Testis (tissue), 3 donors: ENCODE results near the gene EVPL. TPM values are rescaled to one million over a fixed set of nuclear protein-coding genes. Genes with fewer than 3 reads are reported as not detected.

Source experiments
- DNase-seq: peaks from one replicate; pipeline ENCODE4 v3.0.0-alpha.2; 2019
- H3K27ac ChIP-seq, 2 donors: fragments of 200-600 bp; sonication (generic); one replicate each; pipeline ENCODE4 v1.5.1; 2019
- H3K27me3 ChIP-seq: fragments of 200-600 bp; sonication (generic); one replicate; pipeline ENCODE4 v1.5.1; 2019
- H3K36me3 ChIP-seq: fragments of 200-600 bp; sonication (generic); one replicate; pipeline ENCODE4 v1.5.1; 2017; ENCODE audit warnings: low read depth; ENCODE audit errors: missing control alignments
- H3K4me1 ChIP-seq: fragments of 200-600 bp; sonication (generic); one replicate; pipeline ENCODE4 v1.5.1; 2019
- H3K4me3 ChIP-seq, 2 donors: fragments of 200-600 bp; sonication (generic); one replicate each; pipeline ENCODE4 v1.5.1; 2017 to 2019
- H3K9me3 ChIP-seq: fragments of 200-600 bp; sonication (generic); one replicate; pipeline ENCODE4 v1.5.1; 2017
- POLR2A ChIP-seq: fragments of 450-650 bp; IDR thresholded peaks from one replicate; pipeline ENCODE4 v1.6.1; 2017; ENCODE audit warnings: antibody characterized with exemption, mild to moderate bottlenecking, moderate library complexity
- WGBS, 2 donors: methylation state at CpG; one replicate each; pipeline ENCODE4 v1.1.5; 2018; 5-methylcytosine and 5-hydroxymethylcytosine counted together
- intact Hi-C: fragments of 100-400 bp; cut with DNase I; formaldehyde crosslinking; loops from one replicate; pipeline ENCODE4 v1.15.1; 2023; ENCODE audit warnings: low total_unique reads
- polyA plus RNA-seq: library from polyadenylated mRNA; stranded (reverse); fragments of 350-450 nt; fragmentation: Illumina TruSeq; extraction: RNeasy Lipid Tissue Mini Kit (QIAGEN cat#74804); gene quantifications from one replicate; pipeline ENCODE4 v1.2.3, GENCODE V29; 2014; ENCODE audit warnings: low read depth, low replicate concordance; ENCODE audit not compliant: insufficient read depth
- total RNA-seq, 2 donors: library from RNA; depleted of rRNA; stranded (reverse); fragments of >200 nt; gene quantifications; one replicate each; pipeline ENCODE4 v1.2.3, GENCODE V29; 2016
- TF ChIP-seq, protein P1 (sequence below), 3 experiments: fragments of 450-650 bp in 2 of 3; fragments of 200-600 bp in 1 of 3; sonication (generic) in 1 of 3; IDR thresholded peaks; one replicate each; pipeline ENCODE4 v1.5.1; 2016 to 2019; ENCODE audit warnings: antibody characterized with exemption in 3 of 3, mild to moderate bottlenecking in 2 of 3, moderate library complexity in 1 of 3

EVPL gene
- total and polyA plus RNA-seq, 3 donors from 2014 or later = 1.2 to 3.5 (median 2.7) TPM

DNA sequence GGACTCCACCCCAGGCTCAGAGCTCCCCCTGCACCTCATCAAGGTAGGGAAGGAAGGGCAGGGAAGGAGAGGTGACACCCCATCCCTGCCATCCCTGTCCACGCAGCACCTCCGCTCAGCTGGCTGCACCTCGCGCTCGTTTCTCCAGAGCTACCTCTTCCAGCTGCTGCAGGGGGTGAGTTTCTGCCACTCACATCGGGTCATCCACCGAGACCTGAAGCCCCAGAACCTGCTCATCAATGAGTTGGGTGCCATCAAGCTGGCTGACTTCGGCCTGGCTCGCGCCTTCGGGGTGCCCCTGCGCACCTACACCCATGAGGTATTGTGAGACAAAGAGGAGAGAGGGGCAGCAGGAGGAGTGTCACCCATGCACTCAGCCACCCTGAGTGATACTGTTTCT, 25.0 kb downstream of the EVPL start:
- Histone ChIP-seq H3K27ac (no peak overlapping the region), H3K9me3 (no peaks in the 10 kb centered on the region), H3K4me3 (no peak overlapping the region), H3K27me3 (no peaks in the 10 kb centered on the region), H3K4me1 (peaks cover 59% of the 10 kb centered on the region), H3K36me3 (no peaks in the 10 kb centered on the region)
- DNase-seq = no peak
- 96 to 98% methylated on average over 12 of the region's 12 CpGs for WGBS, 2 donors
- TF ChIP-seq, protein P1, sequence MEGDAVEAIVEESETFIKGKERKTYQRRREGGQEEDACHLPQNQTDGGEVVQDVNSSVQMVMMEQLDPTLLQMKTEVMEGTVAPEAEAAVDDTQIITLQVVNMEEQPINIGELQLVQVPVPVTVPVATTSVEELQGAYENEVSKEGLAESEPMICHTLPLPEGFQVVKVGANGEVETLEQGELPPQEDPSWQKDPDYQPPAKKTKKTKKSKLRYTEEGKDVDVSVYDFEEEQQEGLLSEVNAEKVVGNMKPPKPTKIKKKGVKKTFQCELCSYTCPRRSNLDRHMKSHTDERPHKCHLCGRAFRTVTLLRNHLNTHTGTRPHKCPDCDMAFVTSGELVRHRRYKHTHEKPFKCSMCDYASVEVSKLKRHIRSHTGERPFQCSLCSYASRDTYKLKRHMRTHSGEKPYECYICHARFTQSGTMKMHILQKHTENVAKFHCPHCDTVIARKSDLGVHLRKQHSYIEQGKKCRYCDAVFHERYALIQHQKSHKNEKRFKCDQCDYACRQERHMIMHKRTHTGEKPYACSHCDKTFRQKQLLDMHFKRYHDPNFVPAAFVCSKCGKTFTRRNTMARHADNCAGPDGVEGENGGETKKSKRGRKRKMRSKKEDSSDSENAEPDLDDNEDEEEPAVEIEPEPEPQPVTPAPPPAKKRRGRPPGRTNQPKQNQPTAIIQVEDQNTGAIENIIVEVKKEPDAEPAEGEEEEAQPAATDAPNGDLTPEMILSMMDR (IDR thresholded peaks at IDR 0.05) = no peak
- no peak for TF ChIP-seq POLR2A
- intact Hi-C loops = no loop called here

DNA sequence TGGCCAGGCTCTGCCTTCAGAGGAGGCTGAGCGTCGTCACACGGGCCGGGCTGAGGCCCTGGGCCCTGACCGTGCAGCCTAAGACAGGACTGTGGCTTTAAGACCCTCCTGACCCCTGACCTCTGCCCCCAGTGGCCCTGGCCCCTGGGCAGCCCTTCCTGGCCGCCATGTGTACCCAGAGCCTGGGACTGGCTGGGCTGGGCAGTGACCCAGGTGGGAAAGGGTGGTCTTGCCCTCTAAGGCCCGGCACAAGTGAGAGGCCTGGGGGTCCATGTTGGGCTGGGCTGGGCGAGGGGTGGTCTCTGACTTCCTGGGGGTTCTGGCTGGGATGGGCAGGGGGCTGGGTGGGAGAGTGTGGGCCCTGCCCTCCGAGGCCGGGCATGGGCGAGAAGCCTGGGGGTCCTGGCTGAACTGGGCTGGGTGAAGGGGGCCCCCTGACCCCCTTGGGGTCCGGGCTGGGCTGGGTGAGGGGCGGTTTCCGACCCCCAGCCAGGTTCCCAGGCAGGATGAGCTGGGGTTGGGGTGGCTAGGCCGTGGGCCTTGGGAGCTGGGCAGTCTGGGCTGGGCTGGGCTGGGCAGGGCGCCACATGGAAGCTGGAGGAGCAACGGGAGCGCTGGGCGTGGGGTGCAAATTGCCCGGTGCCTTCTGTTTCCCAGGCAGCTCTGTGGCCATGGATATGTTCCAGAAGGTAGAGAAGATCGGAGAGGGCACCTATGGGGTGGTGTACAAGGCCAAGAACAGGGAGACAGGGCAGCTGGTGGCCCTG, 26.2 kb downstream of the EVPL start, which contains the start of gene CDK3:
Gene CDK3, plus strand, starts transcription at position 101 of the 767 bp plus-strand sequence. Its CDS starts 571 bp downstream, at position 672.
- 90 to 94% methylated on average over 8 to 18 of the region's 21 CpGs for WGBS, 2 donors

DNA sequence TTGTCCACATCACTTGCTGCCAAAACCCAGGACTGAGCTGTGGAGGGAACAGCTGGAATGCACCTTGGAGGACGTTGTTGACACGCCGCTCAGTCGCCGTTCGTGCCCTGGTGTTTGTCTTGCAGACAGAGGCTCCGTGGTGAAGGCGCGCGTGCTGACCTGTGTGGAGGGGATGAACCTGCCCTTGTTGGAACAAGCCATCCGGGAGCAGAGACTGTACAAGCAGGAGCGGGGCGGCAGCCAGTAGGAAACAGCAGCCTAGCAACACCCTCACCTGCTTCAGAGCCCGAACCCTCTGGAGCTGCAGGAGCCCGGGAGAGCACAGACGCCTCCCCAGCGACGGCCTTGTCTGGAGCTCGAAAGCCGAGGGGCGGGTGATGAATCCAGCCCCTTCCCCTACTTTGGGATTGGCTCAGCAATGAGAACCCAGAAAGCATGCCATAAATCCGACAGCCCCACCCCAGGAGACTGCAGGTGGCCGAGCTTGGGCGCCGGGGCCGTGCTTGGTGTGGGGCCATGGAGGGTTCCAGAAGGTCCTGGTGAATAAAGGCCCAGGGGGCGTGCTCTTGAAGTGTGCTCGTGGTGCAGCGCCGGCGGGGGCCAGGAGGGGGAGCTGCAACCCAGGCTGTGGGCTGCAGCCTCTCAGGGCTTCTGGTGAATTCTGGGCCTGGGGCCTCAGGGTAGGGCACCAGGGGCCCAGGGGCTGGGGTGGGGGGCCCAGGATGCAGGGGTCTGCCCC, 26.9 kb downstream of the EVPL start:
- no peak overlapping the region for H3K27ac ChIP-seq
- intact Hi-C loops = no loop called here
- TF ChIP-seq, protein P1 (IDR thresholded peaks at IDR 0.05) = peak; percentile 25 to 86 (median 68)
- no peak for TF ChIP-seq POLR2A
- peak; percentile 74 for DNase-seq
- 62 to 78% methylated on average over 26 to 31 of the region's 31 CpGs for WGBS, 2 donors
- peaks cover 58% of the 10 kb centered on the region for H3K4me1 ChIP-seq
- no peaks in the 10 kb centered on the region for H3K27me3 ChIP-seq
- H3K4me3 ChIP-seq = no peak overlapping the region
- H3K36me3 ChIP-seq = no peaks in the 10 kb centered on the region
- no peaks in the 10 kb centered on the region for H3K9me3 ChIP-seq

More for the DNA sequence above, 26.2 kb downstream of the EVPL start, which contains the start of gene CDK3:
- Histone ChIP-seq H3K27me3 (no peaks in the 10 kb centered on the region), H3K36me3 (no peaks in the 10 kb centered on the region), H3K4me1 (peaks cover 65% of the 10 kb centered on the region), H3K27ac (no peak within 1 kb of the TSS), H3K9me3 (no peaks in the 10 kb centered on the region), H3K4me3 (no peak within 1 kb of the TSS)
- intact Hi-C loops = no loop called here
- DNase-seq = no peak
- TF ChIP-seq POLR2A = no peak
- TF ChIP-seq, protein P1 (IDR thresholded peaks at IDR 0.05) = no peak

DNA sequence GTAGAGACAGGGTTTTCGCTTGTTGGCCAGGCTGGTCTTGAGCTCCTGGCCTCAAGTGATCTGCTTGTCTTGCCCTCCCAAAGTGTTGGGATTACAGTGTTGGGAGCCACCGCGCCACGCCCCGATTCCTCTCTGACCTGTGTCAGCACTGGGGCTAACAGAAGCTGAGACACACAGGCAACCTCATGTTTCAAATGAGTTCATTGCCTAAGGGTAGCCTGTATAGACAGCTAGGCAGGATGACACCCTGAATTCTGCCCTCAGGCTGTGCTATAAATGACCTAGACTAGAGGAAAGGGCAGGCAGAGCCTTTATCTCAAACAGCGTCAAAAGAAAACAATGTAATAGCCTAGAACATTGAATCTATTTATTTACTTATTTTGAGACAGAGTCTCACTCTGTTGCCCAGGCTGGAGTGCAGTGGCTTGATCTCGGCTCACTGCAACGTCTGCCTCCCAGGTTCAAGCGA, 28.7 kb downstream of the EVPL start:
- WGBS, 2 donors = 74 to 81% methylated on average over 9 of the region's 9 CpGs

More for the DNA sequence above, 28.7 kb downstream of the EVPL start:
- H3K4me1 ChIP-seq = peaks cover 39% of the 10 kb centered on the region
- intact Hi-C loops = no loop called here
- H3K9me3 ChIP-seq = no peaks in the 10 kb centered on the region
- no peak for DNase-seq
- H3K36me3 ChIP-seq = no peaks in the 10 kb centered on the region
- H3K27ac ChIP-seq = peak overlapping the region; percentile 8 to 64
- no peak overlapping the region for H3K4me3 ChIP-seq
- no peaks in the 10 kb centered on the region for H3K27me3 ChIP-seq
- no peak for TF ChIP-seq POLR2A
- TF ChIP-seq, protein P1 (IDR thresholded peaks at IDR 0.05) = no peak
